GM12891 (cell line): ENCODE data around the gene LRRC15.

Experiments used
- POLR2A ChIP-seq: IDR thresholded peaks from 2 replicates; pipeline ENCODE4 v1.6.1; 2011; ENCODE audit warnings: low read depth, low read length, control low read depth
- POLR2AphosphoS5 ChIP-seq: IDR thresholded peaks from 2 replicates; pipeline ENCODE4 v1.6.1; 2011; ENCODE audit warnings: low read depth, low read length, control low read depth

DNA sequence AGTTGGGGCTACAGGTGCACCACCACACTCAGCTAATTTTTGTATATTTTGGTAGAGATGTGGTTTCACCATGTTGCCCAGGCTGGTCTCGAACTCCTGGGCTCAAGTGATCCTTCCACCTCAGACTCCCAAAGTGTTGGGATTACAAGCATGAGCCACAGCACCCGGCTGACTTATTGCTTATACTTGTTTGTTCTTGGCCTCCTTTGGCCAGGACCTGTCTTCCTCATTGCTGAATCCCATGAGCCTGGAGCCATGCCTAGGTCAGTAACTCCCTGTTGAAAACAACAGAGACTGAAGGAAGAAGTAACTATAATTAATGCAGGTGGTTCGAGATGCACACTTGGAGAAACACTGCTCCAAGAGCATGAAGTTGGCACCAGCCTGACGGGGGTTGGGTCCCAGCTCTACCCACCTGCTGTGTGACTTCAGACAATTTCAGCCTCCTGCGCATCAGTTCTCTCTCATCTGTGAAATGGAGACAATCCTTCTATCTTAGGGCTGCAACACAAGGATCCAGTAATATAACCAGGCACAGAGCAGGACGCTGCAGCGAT is 57.3 kb downstream of the LRRC15 start:
- TF ChIP-seq POLR2AphosphoS5 (no peak), POLR2A (no peak)
